ENCODE measurements around the gene WDR62. TPM values are rescaled to one million over a fixed set of nuclear protein-coding genes. Genes with fewer than 3 reads are reported as not detected.
"Not testable (repeated sequence)": the region's sequence is repeated elsewhere in the genome, so short reads cannot be mapped to it uniquely, and the experiment has no call there.

The WDR62 gene
- total RNA-seq, 4 donors from 2014 or later: 1.1 to 15.7 (median 2.9) TPM

DNA sequence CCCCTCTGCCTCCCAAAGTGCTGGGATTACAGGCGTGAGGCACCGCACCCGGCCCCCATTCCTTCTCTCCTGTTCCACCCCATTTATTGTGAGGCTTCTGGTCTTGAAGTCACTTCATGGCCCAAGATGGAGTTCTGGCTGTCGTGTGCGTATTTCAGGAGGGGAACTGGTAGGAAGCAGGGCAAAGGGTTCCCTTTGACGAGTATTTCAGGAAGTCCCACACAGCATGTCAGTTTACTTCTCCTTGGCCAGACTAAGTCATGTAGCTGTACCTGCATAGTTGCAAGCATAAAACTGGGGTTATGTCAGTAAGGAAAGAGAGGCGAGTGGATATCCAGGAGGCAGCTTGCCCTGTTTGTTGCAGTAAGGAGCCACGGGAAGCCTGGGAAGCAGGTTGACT lies 10.1 kb downstream of the WDR62 start:
- H3K27ac ChIP-seq: no peak overlapping the region
- no peak overlapping the region for H3K4me3 ChIP-seq
- no peaks in the 10 kb centered on the region for H3K27me3 ChIP-seq
- DNase-seq: no peak
- H3K9me3 ChIP-seq: no peaks in the 10 kb centered on the region
- no peaks in the 10 kb centered on the region for H3K4me1 ChIP-seq
- TF ChIP-seq CTCF (IDR thresholded peaks at IDR 0.05): no peak
- no peak for TF ChIP-seq POLR2A (IDR thresholded peaks at IDR 0.05)
- H3K36me3 ChIP-seq: no peaks in the 10 kb centered on the region

DNA sequence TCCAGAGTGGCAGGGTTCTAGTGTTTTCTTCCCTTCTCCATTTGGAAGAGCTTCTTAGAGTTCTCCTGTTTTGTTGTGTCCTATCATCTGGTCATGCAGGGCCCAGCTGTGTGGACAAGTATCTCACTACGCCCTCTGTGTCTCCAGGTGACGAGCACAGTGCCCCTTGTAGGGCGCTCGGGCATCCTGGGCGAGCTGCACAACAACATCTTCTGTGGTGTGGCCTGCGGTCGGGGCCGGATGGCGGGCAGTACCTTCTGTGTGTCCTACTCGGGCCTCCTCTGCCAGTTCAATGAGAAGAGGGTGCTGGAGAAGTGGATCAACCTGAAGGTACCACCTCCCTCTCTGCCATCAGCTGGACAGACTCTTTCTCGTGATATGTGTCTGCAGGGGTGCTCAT lies 13.0 kb downstream of the WDR62 start:
- Histone ChIP-seq H3K4me1 (no peaks in the 10 kb centered on the region), H3K27ac (no peak overlapping the region), H3K27me3 (no peaks in the 10 kb centered on the region), H3K4me3 (no peak overlapping the region), H3K36me3 (no peaks in the 10 kb centered on the region), H3K9me3 (no peaks in the 10 kb centered on the region)
- TF ChIP-seq POLR2A (IDR thresholded peaks at IDR 0.05) (no peak), CTCF (IDR thresholded peaks at IDR 0.05) (no peak)
- no peak for DNase-seq

DNA sequence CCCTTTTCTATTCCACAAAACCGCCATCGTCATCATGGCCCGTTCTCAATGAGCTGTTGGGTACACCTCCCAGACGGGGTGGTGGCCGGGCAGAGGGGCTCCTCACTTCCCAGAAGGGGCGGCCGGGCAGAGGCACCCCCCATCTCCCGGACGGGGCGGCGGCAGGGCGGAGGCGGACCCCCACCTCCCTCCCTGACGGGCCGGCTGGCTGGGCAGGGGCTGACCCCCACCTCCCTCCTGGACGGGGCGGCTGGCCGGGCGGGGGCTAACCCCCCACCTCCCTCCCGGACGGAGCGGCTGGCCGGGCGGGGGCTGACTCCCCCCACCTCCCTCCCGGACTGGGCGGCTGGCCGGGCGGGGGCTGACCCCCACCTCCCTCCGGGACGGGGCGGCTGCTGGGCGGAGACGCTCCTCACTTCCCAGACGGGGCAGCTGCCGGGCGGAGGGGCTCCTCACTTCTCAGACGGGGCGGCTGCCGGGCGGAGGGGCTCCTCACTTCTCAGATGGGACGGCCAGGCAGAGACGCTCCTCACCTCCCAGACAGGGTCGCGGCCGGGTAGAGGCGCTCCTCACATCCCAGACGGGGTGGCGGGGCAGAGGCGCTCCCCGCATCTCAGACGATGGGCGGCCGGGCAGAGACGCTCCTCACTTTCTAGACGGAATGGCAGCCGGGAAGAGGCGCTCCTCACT lies 14.3 kb downstream of the WDR62 start:
- not testable (repeated sequence) for H3K36me3 ChIP-seq, H3K27ac ChIP-seq, H3K9me3 ChIP-seq, H3K4me1 ChIP-seq, H3K27me3 ChIP-seq, H3K4me3 ChIP-seq, DNase-seq

DNA sequence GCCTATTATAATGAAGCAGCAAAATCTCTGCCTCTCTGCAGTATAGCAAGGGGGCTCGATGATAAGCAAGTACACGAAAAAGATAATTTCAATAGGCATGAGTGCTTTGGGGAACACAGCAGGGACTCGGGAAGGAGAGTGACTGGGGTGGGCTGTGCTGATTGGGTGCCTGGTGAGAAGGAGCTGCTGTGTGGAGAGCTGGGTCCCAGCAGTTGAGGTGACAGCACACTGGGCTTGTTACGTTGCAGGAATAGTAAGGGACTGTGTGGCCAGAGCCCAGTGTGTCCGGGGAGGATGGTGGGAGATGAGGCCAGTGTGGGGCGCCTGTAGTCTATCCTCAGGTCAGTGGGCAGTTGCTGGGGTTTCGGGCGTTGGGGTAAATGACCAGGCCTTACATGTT lies 17.4 kb downstream of the WDR62 start:
- no peaks in the 10 kb centered on the region for H3K9me3 ChIP-seq
- H3K4me3 ChIP-seq: no peak overlapping the region
- H3K27ac ChIP-seq: no peak overlapping the region
- DNase-seq: no peak
- no peaks in the 10 kb centered on the region for H3K27me3 ChIP-seq
- no peaks in the 10 kb centered on the region for H3K4me1 ChIP-seq
- no peak for TF ChIP-seq CTCF (IDR thresholded peaks at IDR 0.05)
- no peak for TF ChIP-seq POLR2A (IDR thresholded peaks at IDR 0.05)
- no peaks in the 10 kb centered on the region for H3K36me3 ChIP-seq

GRCh38 chr19:36073121-36073876 lies 18.6 kb downstream of the WDR62 start:
- H3K4me3 ChIP-seq: no peak overlapping the region
- no peaks in the 10 kb centered on the region for H3K9me3 ChIP-seq
- no peaks in the 10 kb centered on the region for H3K36me3 ChIP-seq
- H3K4me1 ChIP-seq: no peaks in the 10 kb centered on the region
- TF ChIP-seq POLR2A (IDR thresholded peaks at IDR 0.05) (no peak), CTCF (IDR thresholded peaks at IDR 0.05) (no peak)
- no peaks in the 10 kb centered on the region for H3K27me3 ChIP-seq
- H3K27ac ChIP-seq: no peak overlapping the region
- DNase-seq: no peak

DNA sequence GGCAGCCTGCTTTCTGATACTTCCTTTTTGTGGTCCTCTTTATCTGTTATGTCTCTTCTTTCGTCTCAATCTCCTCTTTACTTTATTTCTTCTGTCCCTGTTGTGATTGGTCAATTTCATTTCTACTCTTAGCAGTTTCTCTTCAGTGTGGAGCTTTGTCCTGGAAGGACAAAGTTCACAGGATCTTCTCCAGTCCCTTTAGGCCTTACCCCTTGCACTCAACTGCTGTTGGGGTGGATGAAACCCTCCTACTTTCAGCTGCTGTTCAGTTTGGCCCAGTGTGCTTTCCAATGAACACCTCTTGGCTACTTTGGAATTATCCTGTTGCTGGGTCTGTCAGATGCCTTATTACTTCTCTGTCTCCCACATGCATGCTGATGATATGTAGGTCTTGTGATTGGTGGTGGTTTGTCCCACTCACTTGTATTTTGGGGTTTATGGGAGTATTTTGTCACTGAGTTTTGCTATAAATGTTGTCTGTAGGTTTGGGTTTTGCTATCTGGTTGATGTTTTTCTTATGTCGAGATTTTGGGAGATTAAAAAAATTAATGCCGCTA lies 24.8 kb downstream of the WDR62 start:
- H3K4me1 ChIP-seq: no peaks in the 10 kb centered on the region
- no peak overlapping the region for H3K4me3 ChIP-seq

More for the DNA sequence above, 24.8 kb downstream of the WDR62 start:
- Histone ChIP-seq H3K27me3 (no peaks in the 10 kb centered on the region), H3K27ac (no peak overlapping the region), H3K36me3 (no peaks in the 10 kb centered on the region), H3K9me3 (no peaks in the 10 kb centered on the region)
- TF ChIP-seq CTCF (IDR thresholded peaks at IDR 0.05) (no peak), POLR2A (IDR thresholded peaks at IDR 0.05) (no peak)
- DNase-seq: no peak

Data from Peyer's patch (tissue), 4 donors.